Measurements from ENCODE around the gene SLC35G3. TPM values are rescaled to one million over a fixed set of nuclear protein-coding genes. Genes with fewer than 3 reads are reported as not detected.

Gene SLC35G3
- total and polyA plus RNA-seq, 2 experiments from 2014 or later: not detected

GRCh38 chr17:35238821-35239220 is 44.6 kb upstream of the SLC35G3 start:
- no peak overlapping the region for H3K27ac ChIP-seq (ENCODE audit: low read depth)
- DNase-seq (ENCODE audit: low spot score) (no peak), ATAC-seq (no peak)
- no peak overlapping the region for H2AFZ ChIP-seq
- H3K79me2 ChIP-seq (replicated peaks; ENCODE audit: insufficient read depth): no peaks in the 10 kb centered on the region
- no peaks in the 10 kb centered on the region for H4K20me1 ChIP-seq (replicated peaks; ENCODE audit: insufficient read depth)
- H3K27me3 ChIP-seq (ENCODE audit: insufficient read depth): peaks cover 9% of the 10 kb centered on the region; the same call in 1 of the 2 replicates
- H3F3A ChIP-seq (replicated peaks; ENCODE audit: low read depth): peaks cover 7% of the 10 kb centered on the region; the same call in 1 of the 2 replicates
- Mint-ChIP-seq H3K4me3 (no peak overlapping the region), H3K9me3 (no peaks in the 10 kb centered on the region), H3K27ac (no peak overlapping the region), H3K4me1 (peaks cover 8% of the 10 kb centered on the region), H3K27me3 (ENCODE audit: insufficient read depth, low read depth, poor library complexity) (peaks cover 7% of the 10 kb centered on the region), H3K36me3 (ENCODE audit: low read depth) (no peaks in the 10 kb centered on the region)
- H3K4me1 ChIP-seq (ENCODE audit: insufficient read depth): peaks cover 5% of the 10 kb centered on the region; the same call in 1 of the 2 replicates
- no peak overlapping the region for H3K4me2 ChIP-seq
- H3K36me3 ChIP-seq (ENCODE audit: insufficient read depth): no peaks in the 10 kb centered on the region
- H3K4me3 ChIP-seq: no peak overlapping the region
- TF ChIP-seq ZNF331 (CRISPR knock-in tag; IDR thresholded peaks at IDR 0.05; ENCODE audit: low read depth) (no peak), NANOG (IDR thresholded peaks at IDR 0.05; ENCODE audit: borderline replicate concordance) (no peak), ZNF114 (CRISPR knock-in tag; IDR thresholded peaks at IDR 0.05) (no peak), REST (IDR thresholded peaks at IDR 0.05; ENCODE audit: unreplicated experiment) (no peak), EZH2 (IDR thresholded peaks at IDR 0.05; ENCODE audit: low read depth, unreplicated experiment) (no peak), CTCF (conservative IDR thresholded peaks at IDR 0.05; ENCODE audit: low read depth in 2 of 2) (no peak), STAT1 (IDR thresholded peaks at IDR 0.05; ENCODE audit: unreplicated experiment) (no peak), JUNB (IDR thresholded peaks at IDR 0.05; ENCODE audit: unreplicated experiment) (no peak), ZNF462 (CRISPR knock-in tag; IDR thresholded peaks at IDR 0.05) (no peak), ETS1 (IDR thresholded peaks at IDR 0.05) (no peak), POLR2AphosphoS5 (IDR thresholded peaks at IDR 0.05; ENCODE audit: low read depth) (no peak), CREB1 (CRISPR knock-in tag; IDR thresholded peaks at IDR 0.05; ENCODE audit: low read depth) (no peak), EZH2phosphoT487 (IDR thresholded peaks at IDR 0.05; ENCODE audit: unreplicated experiment) (no peak)
- no peaks in the 10 kb centered on the region for H3K9me2 ChIP-seq (ENCODE audit: insufficient read depth)
